Common myeloid progenitor, CD34-positive (primary cell): ENCODE measurements around the gene INPP5D.
A peak's percentile ranks its signal among the peaks of the same experiment; 100 is the strongest.

Experiments used
- CTCF ChIA-PET: fragments of 350-600 bp; sonication (Branson Sonifier 250); formaldehyde crosslinking; loops from one replicate; lab custom pipeline; 2021; ENCODE audit warnings: antibody characterized with exemption; lab: Charles Lee
- POLR2A ChIA-PET: fragments of 350-600 bp; sonication (Branson Sonifier 250); formaldehyde crosslinking; loops from one replicate; lab custom pipeline; 2021; ENCODE audit warnings: antibody characterized with exemption; lab: Charles Lee
- DNase-seq, 3 donors: peaks; one replicate each; pipeline versions ENCODE4 v3.0.0 to v3.0.0-alpha.2; 2013
- H3K27ac ChIP-seq, 2 experiments: 1 replicate in 1 of 2; 2 replicates in 1 of 2; pipeline ENCODE4 v1.7.0; 2013; ENCODE audit warnings: inconsistent platforms in 2 of 2, low read length in 2 of 2, mild to moderate bottlenecking in 2 of 2, low read depth in 1 of 2, moderate library complexity in 1 of 2; ENCODE audit not compliant: severe bottlenecking in 2 of 2, insufficient read depth in 1 of 2, poor library complexity in 1 of 2
- H3K27me3 ChIP-seq, 5 experiments: replicated peaks in 2 of 5; 1 replicate in 3 of 5; 2 replicates in 2 of 5; pipeline versions ENCODE4 v1.6.1 to v1.7.0; 2013; ENCODE audit warnings: low read length in 4 of 5, mild to moderate bottlenecking in 2 of 5, moderate library complexity in 2 of 5, inconsistent platforms in 1 of 5; ENCODE audit not compliant: insufficient read depth in 5 of 5, control insufficient read depth in 4 of 5
- H3K36me3 ChIP-seq, 4 experiments: 1 replicate in 2 of 4; 2 replicates in 2 of 4; pipeline versions ENCODE4 v1.6.1 to v1.7.0; 2013; ENCODE audit warnings: low read length in 3 of 4, control low read depth in 1 of 4, mild to moderate bottlenecking in 1 of 4; ENCODE audit not compliant: control insufficient read depth in 4 of 4, insufficient read depth in 4 of 4
- H3K4me1 ChIP-seq, 4 experiments: 1 replicate in 3 of 4; 2 replicates in 1 of 4; pipeline versions ENCODE4 v1.6.1 to v1.7.1; 2013; ENCODE audit warnings: low read length in 3 of 4, mild to moderate bottlenecking in 3 of 4, control low read depth in 1 of 4, inconsistent platforms in 1 of 4, moderate library complexity in 1 of 4; ENCODE audit not compliant: control insufficient read depth in 4 of 4, insufficient read depth in 4 of 4; ENCODE audit errors: control extremely low read depth in 1 of 4
- H3K4me3 ChIP-seq, 7 experiments: 1 replicate in 4 of 7; 2 replicates in 3 of 7; pipeline versions ENCODE4 v1.5.1 to v1.7.0; 2013; ENCODE audit warnings: mild to moderate bottlenecking in 7 of 7, low read length in 6 of 7, moderate library complexity in 6 of 7, inconsistent platforms in 2 of 7, low read depth in 2 of 7, control low read depth in 1 of 7; ENCODE audit not compliant: insufficient read depth in 4 of 7, control insufficient read depth in 1 of 7; ENCODE audit errors: extremely low read depth in 1 of 7
- H3K9me3 ChIP-seq, 5 experiments: 1 replicate in 4 of 5; 2 replicates in 1 of 5; pipeline versions ENCODE4 v1.6.1 to v1.7.1; 2013; ENCODE audit warnings: low read length in 4 of 5, mild to moderate bottlenecking in 2 of 5, inconsistent platforms in 1 of 5, low read depth in 1 of 5, moderate library complexity in 1 of 5; ENCODE audit not compliant: control insufficient read depth in 4 of 5, insufficient read depth in 2 of 5; ENCODE audit errors: control extremely low read depth in 1 of 5
- WGBS: methylation state at CpG from one replicate; pipeline ENCODE4 v1.1.5; 2013; ENCODE audit not compliant: insufficient coverage; 5-methylcytosine and 5-hydroxymethylcytosine counted together

Gene INPP5D

GRCh38 chr2:233117811-233118647 is 57.9 kb downstream of the INPP5D start:
- ChIA-PET CTCF (interaction anchor here (0.7 to 1.8 kb wide), 4 partner anchors 16 to 81 kb away, joined by 3 to 4 read pairs (median 3); no protein-coding TSS in a partner anchor), POLR2A (no interaction called here)
- Histone ChIP-seq H3K4me1 (peaks cover 0 to 27% (median 15%) of the 10 kb centered on the region in 4 experiments), H3K9me3 (no peaks in the 10 kb centered on the region), H3K36me3 (peaks cover 13 to 56% (median 49%) of the 10 kb centered on the region in 4 experiments), H3K4me3 (no peak overlapping the region), H3K27me3 (no peaks in the 10 kb centered on the region), H3K27ac (peak overlapping the region in 1 of 2 experiments; percentile 49)
- no peak for DNase-seq
- 87% methylated on average over 12 of the region's 12 CpGs for WGBS

- WGBS = 100% methylated on average over 4 of the region's 9 CpGs
Observed at GRCh38 chr2:233118648-233119000, 58.5 kb downstream of the INPP5D start.

GRCh38 chr2:233119123-233119522 is 59.0 kb downstream of the INPP5D start:
- H3K4me1 ChIP-seq = peaks cover 0 to 27% (median 14%) of the 10 kb centered on the region in 4 experiments
- POLR2A ChIA-PET = no interaction called here
- WGBS = 85% methylated on average over 6 of the region's 8 CpGs
- H3K27me3 ChIP-seq = no peaks in the 10 kb centered on the region
- peak overlapping the region in 1 of 2 experiments; percentile 49 for H3K27ac ChIP-seq
- H3K4me3 ChIP-seq = no peak overlapping the region
- CTCF ChIA-PET = interaction anchor here (0.7 to 0.8 kb wide), 2 partner anchors 13 to 19 kb away, joined by 3 read pairs; no protein-coding TSS in a partner anchor
- no peak for DNase-seq
- no peaks in the 10 kb centered on the region for H3K9me3 ChIP-seq
- peaks cover 23 to 67% (median 55%) of the 10 kb centered on the region in 4 experiments for H3K36me3 ChIP-seq

More at GRCh38 chr2:233118648-233119000, 58.5 kb downstream of the INPP5D start:
- CTCF ChIA-PET = interaction anchor here (0.7 to 1.8 kb wide), 4 partner anchors 13 to 82 kb away, joined by 3 to 4 read pairs (median 3); no protein-coding TSS in a partner anchor
- Histone ChIP-seq H3K36me3 (peaks cover 18 to 62% (median 51%) of the 10 kb centered on the region in 4 experiments), H3K4me3 (no peak overlapping the region), H3K4me1 (peaks cover 0 to 27% (median 14%) of the 10 kb centered on the region in 4 experiments), H3K27me3 (no peaks in the 10 kb centered on the region), H3K9me3 (no peaks in the 10 kb centered on the region), H3K27ac (peak overlapping the region in 1 of 2 experiments; percentile 49)
- POLR2A ChIA-PET = no interaction called here
- DNase-seq = no peak

GRCh38 chr2:233119806-233120205 is 59.7 kb downstream of the INPP5D start:
- peaks cover 24 to 68% (median 60%) of the 10 kb centered on the region in 4 experiments for H3K36me3 ChIP-seq
- H3K27ac ChIP-seq = no peak overlapping the region
- H3K4me3 ChIP-seq = no peak overlapping the region
- peaks cover 0 to 30% (median 14%) of the 10 kb centered on the region in 4 experiments for H3K4me1 ChIP-seq
- H3K9me3 ChIP-seq = no peaks in the 10 kb centered on the region
- WGBS = 100% methylated on average over 6 of the region's 7 CpGs
- ChIA-PET POLR2A (no interaction called here), CTCF (no interaction called here)
- no peaks in the 10 kb centered on the region for H3K27me3 ChIP-seq
- DNase-seq = no peak

GRCh38 chr2:233120459-233120858 is 60.3 kb downstream of the INPP5D start:
- Histone ChIP-seq H3K9me3 (no peaks in the 10 kb centered on the region), H3K4me3 (no peak overlapping the region), H3K36me3 (peaks cover 23 to 69% (median 62%) of the 10 kb centered on the region in 4 experiments), H3K4me1 (peaks cover 0 to 26% (median 11%) of the 10 kb centered on the region in 4 experiments), H3K27ac (no peak overlapping the region), H3K27me3 (no peaks in the 10 kb centered on the region)
- ChIA-PET POLR2A (no interaction called here), CTCF (no interaction called here)
- no peak for DNase-seq
- 100% methylated on average over 2 of the region's 2 CpGs for WGBS

- 85% methylated on average over 9 of the region's 13 CpGs for WGBS
- no peaks in the 10 kb centered on the region for H3K27me3 ChIP-seq
- CTCF ChIA-PET = interaction anchor here (1.0 to 2.4 kb wide), 2 partner anchors 17 to 21 kb away, joined by 3 to 5 read pairs; no protein-coding TSS in a partner anchor
- H3K36me3 ChIP-seq = peaks cover 22 to 78% (median 71%) of the 10 kb centered on the region in 4 experiments
- no peaks in the 10 kb centered on the region for H3K9me3 ChIP-seq
- POLR2A ChIA-PET = no interaction called here
- H3K27ac ChIP-seq = no peak overlapping the region
- H3K4me1 ChIP-seq = peaks cover 0 to 21% (median 8%) of the 10 kb centered on the region in 4 experiments
- H3K4me3 ChIP-seq = no peak overlapping the region
- no peak for DNase-seq
Observed at GRCh38 chr2:233121856-233122255, 61.7 kb downstream of the INPP5D start.

- Histone ChIP-seq H3K4me1 (peaks cover 0 to 15% (median 2%) of the 10 kb centered on the region in 4 experiments), H3K27me3 (no peaks in the 10 kb centered on the region), H3K27ac (no peak overlapping the region), H3K4me3 (no peak overlapping the region), H3K36me3 (peaks cover 26 to 78% (median 72%) of the 10 kb centered on the region in 4 experiments), H3K9me3 (no peaks in the 10 kb centered on the region)
- no peak for DNase-seq
- CTCF ChIA-PET = interaction anchor here (2.4 kb wide), 1 partner anchor 21 kb away, joined by 5 read pairs; no protein-coding TSS in a partner anchor
- POLR2A ChIA-PET = no interaction called here
- 100% methylated on average over 4 of the region's 5 CpGs for WGBS
Observed at GRCh38 chr2:233122541-233122940, 62.4 kb downstream of the INPP5D start.
